Spleen (tissue), 11 donors: ENCODE results near the gene PPM1B. TPM values are rescaled to one million over a fixed set of nuclear protein-coding genes. Genes with fewer than 3 reads are reported as not detected.

Source experiments
- DNase-seq: peaks from one replicate; pipeline ENCODE4 v3.0.0-alpha.2; 2020
- H3K27ac ChIP-seq, 8 donors: fragments of 200-600 bp; sonication (generic) in 7 of 8; 1 replicate in 4 of 8; 2 replicates in 4 of 8; pipeline versions ENCODE4 v1.5.0 to v1.8.0; 2016 to 2021; ENCODE audit warnings: inconsistent platforms in 4 of 8, mild to moderate bottlenecking in 4 of 8, moderate library complexity in 1 of 8
- H3K27me3 ChIP-seq, 7 donors: fragments of 200-600 bp; sonication (generic) in 6 of 7; replicated peaks in 1 of 7; 1 replicate in 4 of 7; 2 replicates in 3 of 7; pipeline versions ENCODE4 v1.5.0 to v1.8.0; 2016 to 2021; ENCODE audit warnings: inconsistent platforms in 3 of 7, mild to moderate bottlenecking in 1 of 7
- H3K36me3 ChIP-seq, 6 donors: fragments of 200-600 bp; sonication (generic) in 5 of 6; 1 replicate in 4 of 6; 2 replicates in 2 of 6; pipeline versions ENCODE4 v1.5.0 to v1.8.0; 2016 to 2021; ENCODE audit warnings: inconsistent platforms in 2 of 6
- H3K4me1 ChIP-seq, 6 donors: fragments of 200-600 bp; sonication (generic) in 5 of 6; 1 replicate in 3 of 6; 2 replicates in 3 of 6; pipeline versions ENCODE4 v1.5.0 to v1.8.0; 2016 to 2021; ENCODE audit warnings: inconsistent platforms in 3 of 6
- H3K4me3 ChIP-seq, 8 donors: fragments of 200-600 bp; sonication (generic) in 7 of 8; 1 replicate in 4 of 8; 2 replicates in 4 of 8; pipeline versions ENCODE4 v1.5.0 to v1.8.0; 2016 to 2021; ENCODE audit warnings: inconsistent platforms in 4 of 8, mild to moderate bottlenecking in 4 of 8, moderate library complexity in 2 of 8
- H3K9me3 ChIP-seq, 8 donors: fragments of 200-600 bp; sonication (generic) in 7 of 8; 1 replicate in 4 of 8; 2 replicates in 4 of 8; pipeline versions ENCODE4 v1.5.0 to v1.8.0; 2016 to 2021; ENCODE audit warnings: inconsistent platforms in 4 of 8
- CTCF ChIP-seq, 11 experiments: fragments of 200-600 bp in 7 of 11; fragments of 450-650 bp in 4 of 11; sonication (generic) in 4 of 11; IDR thresholded peaks in 8 of 11; conservative IDR thresholded peaks in 3 of 11; 1 replicate in 7 of 11; 2 replicates in 4 of 11; pipeline versions ENCODE4 v1.4.0 to v1.8.0; 2016 to 2021; ENCODE audit warnings: antibody characterized with exemption in 11 of 11, inconsistent platforms in 4 of 11, mild to moderate bottlenecking in 1 of 11
- POLR2A ChIP-seq, 3 donors: fragments of 450-650 bp; IDR thresholded peaks; one replicate each; pipeline ENCODE4 v1.5.1; 2017; ENCODE audit warnings: antibody characterized with exemption in 3 of 3, mild to moderate bottlenecking in 1 of 3
- POLR2AphosphoS5 ChIP-seq, 3 donors: sonication (generic); formaldehyde crosslinking; IDR thresholded peaks; one replicate each; pipeline ENCODE4 v1.5.1; 2017; ENCODE audit warnings: antibody characterized with exemption in 3 of 3
- WGBS, 5 donors: extraction: QIAGEN DNeasy Blood & Tissue Kit in 3 of 5; methylation state at CpG; one replicate each; pipeline versions ENCODE4 v1.1.5 to v1.1.7; 2013 to 2018; 5-methylcytosine and 5-hydroxymethylcytosine counted together
- intact Hi-C: fragments of 100-400 bp; cut with DNase I; formaldehyde crosslinking; loops from one replicate; pipeline ENCODE4 v1.15.0; 2023; ENCODE audit warnings: low total_unique reads
- polyA plus RNA-seq, 3 donors: library from polyadenylated mRNA; stranded (reverse); fragments of 200-250 nt; gene quantifications; one replicate each; pipeline ENCODE4 v1.2.1, GENCODE V29; 2013
- total RNA-seq, 7 donors: library from RNA; depleted of rRNA in 3 of 7; stranded (reverse); fragments of >200 nt in 3 of 7; fragmentation: NEBNext Ultra II Directional in 4 of 7; extraction: Animal tissue kit (Norgen Biotek cat#: 25700) in 4 of 7; gene quantifications; one replicate each; pipeline versions ENCODE4 v1.1.0 to v1.2.1, GENCODE V29; 2016 to 2021
- donor health status: healthy with polysubstance abuse.
- donor health status: DM: no; HTN: no; CAD: no; lungs with moderate emphysema.
- donor health status: DM: no; HTN: no; CAD: no.
- donor health status: Bipolar disorder and iron deficiency.
- donor health status: healthy.
- donor health status: DM: no; HTN: no; CAD: no.
- donor health status: DM: yes; HTN: yes; CAD: no.

PPM1B gene
- total and polyA plus RNA-seq, 10 donors: 21.9 to 86.3 (median 57.4) TPM

GRCh38 chr2:44210362-44210761, 41.7 kb downstream of the PPM1B start:
- intact Hi-C loops: no loop called here
- H3K4me1 ChIP-seq: peaks cover 0 to 12% (median 0%) of the 10 kb centered on the region in 6 donors
- H3K4me3 ChIP-seq: no peak overlapping the region
- no peak for DNase-seq
- H3K27me3 ChIP-seq: no peaks in the 10 kb centered on the region
- no peak for TF ChIP-seq CTCF (IDR thresholded peaks at IDR 0.05 in 8 of 11, conservative IDR thresholded peaks at IDR 0.05 in 3 of 11)
- TF ChIP-seq POLR2AphosphoS5 (IDR thresholded peaks at IDR 0.05): no peak
- H3K36me3 ChIP-seq: peaks cover 0 to 72% (median 34%) of the 10 kb centered on the region in 6 donors
- no peak overlapping the region for H3K27ac ChIP-seq
- peaks cover 0 to 8% (median 0%) of the 10 kb centered on the region in 8 donors for H3K9me3 ChIP-seq
- WGBS, 5 donors: 81 to 93% (median 84%) methylated on average over 2 of the region's 2 CpGs

- no peak overlapping the region for H3K27ac ChIP-seq
- intact Hi-C loops: no loop called here
These were observed 42.5 kb downstream of the PPM1B start for GRCh38 chr2:44211183-44211582.

GRCh38 chr2:44212302-44212701, 43.6 kb downstream of the PPM1B start:
- Histone ChIP-seq H3K27me3 (no peaks in the 10 kb centered on the region), H3K4me3 (no peak overlapping the region), H3K36me3 (peaks cover 0 to 83% (median 34%) of the 10 kb centered on the region in 6 donors), H3K9me3 (peaks cover 0 to 8% (median 0%) of the 10 kb centered on the region in 8 donors), H3K4me1 (peaks cover 0 to 2% (median 0%) of the 10 kb centered on the region in 6 donors), H3K27ac (no peak overlapping the region)
- WGBS, 5 donors: 90 to 96% (median 93%) methylated on average over 4 of the region's 4 CpGs
- DNase-seq: no peak
- TF ChIP-seq POLR2A (IDR thresholded peaks at IDR 0.05) (no peak), CTCF (IDR thresholded peaks at IDR 0.05 in 8 of 11, conservative IDR thresholded peaks at IDR 0.05 in 3 of 11) (no peak), POLR2AphosphoS5 (IDR thresholded peaks at IDR 0.05) (no peak)
- intact Hi-C loops: no loop called here

More at GRCh38 chr2:44211183-44211582, 42.5 kb downstream of the PPM1B start:
- H3K4me3 ChIP-seq: no peak overlapping the region
- TF ChIP-seq POLR2A (IDR thresholded peaks at IDR 0.05): no peak
- no peak for TF ChIP-seq POLR2AphosphoS5 (IDR thresholded peaks at IDR 0.05)
- TF ChIP-seq CTCF (IDR thresholded peaks at IDR 0.05 in 8 of 11, conservative IDR thresholded peaks at IDR 0.05 in 3 of 11): no peak
- peaks cover 0 to 7% (median 0%) of the 10 kb centered on the region in 6 donors for H3K4me1 ChIP-seq
- peaks cover 0 to 79% (median 34%) of the 10 kb centered on the region in 6 donors for H3K36me3 ChIP-seq
- no peak for DNase-seq
- peaks cover 0 to 8% (median 0%) of the 10 kb centered on the region in 8 donors for H3K9me3 ChIP-seq
- no peaks in the 10 kb centered on the region for H3K27me3 ChIP-seq

- no peak for DNase-seq
- Histone ChIP-seq H3K27me3 (no peaks in the 10 kb centered on the region), H3K4me1 (no peaks in the 10 kb centered on the region), H3K36me3 (peaks cover 0 to 91% (median 34%) of the 10 kb centered on the region in 6 donors), H3K4me3 (no peak overlapping the region), H3K27ac (no peak overlapping the region), H3K9me3 (no peaks in the 10 kb centered on the region)
- 93 to 100% (median 97%) methylated on average over 2 of the region's 2 CpGs for WGBS, 5 donors
- intact Hi-C loops: no loop called here
- no peak for TF ChIP-seq POLR2AphosphoS5 (IDR thresholded peaks at IDR 0.05)
- TF ChIP-seq POLR2A (IDR thresholded peaks at IDR 0.05): no peak
- TF ChIP-seq CTCF (IDR thresholded peaks at IDR 0.05 in 8 of 11, conservative IDR thresholded peaks at IDR 0.05 in 3 of 11): no peak
These were observed 47.2 kb downstream of the PPM1B start for GRCh38 chr2:44215827-44216226.
